GM12873 (cell line): ENCODE measurements around the gene DERA.

Experiments
- CTCF ChIP-seq: IDR thresholded peaks from 2 replicates; pipeline ENCODE4 v1.5.1; 2012; ENCODE audit warnings: low read depth, mild to moderate bottlenecking, moderate library complexity, low read length, control low read depth; ENCODE audit not compliant: insufficient read depth; ENCODE audit errors: missing control alignments

The DERA gene

DNA sequence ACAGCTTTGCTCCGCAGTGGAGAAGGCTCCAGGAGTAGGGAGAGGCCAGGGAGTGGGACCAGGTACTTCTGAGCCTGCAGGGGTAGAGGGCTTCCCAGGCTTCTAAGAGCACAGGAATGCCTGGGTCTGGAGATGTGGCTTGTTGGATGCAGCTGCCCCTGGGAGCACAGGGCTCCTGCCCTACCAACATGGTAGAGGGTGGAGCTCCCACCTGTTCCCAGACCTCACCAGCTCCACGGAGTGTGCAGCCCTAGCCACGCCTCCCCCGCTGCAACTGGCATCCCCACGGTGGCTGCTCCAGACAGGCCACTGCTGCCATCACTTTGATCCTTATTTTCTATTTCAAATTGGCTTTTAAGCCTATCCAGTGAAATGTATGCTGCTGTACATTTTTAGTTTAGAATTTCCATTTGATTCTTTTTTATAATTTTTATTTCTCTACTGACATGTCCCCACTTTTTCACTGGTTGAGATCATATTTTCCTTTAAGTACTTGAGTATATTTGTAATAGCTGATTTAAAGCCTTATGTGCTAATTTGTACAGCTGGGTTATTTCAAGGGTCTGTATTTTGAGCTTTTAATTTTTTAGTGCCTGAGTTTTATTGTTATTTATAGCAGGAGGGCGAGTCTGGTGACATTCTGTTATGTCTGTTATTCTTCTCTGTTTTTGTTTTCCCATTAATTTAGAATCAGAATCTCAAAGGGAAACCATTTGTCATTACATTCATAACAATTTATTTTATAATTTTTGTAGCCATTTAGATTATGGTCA, 78.0 kb downstream of the DERA start:
- no peak for TF ChIP-seq CTCF

- no peak for TF ChIP-seq CTCF
These were observed 84.7 kb downstream of the DERA start for GRCh38 chr12:15995801-15996200.

DNA sequence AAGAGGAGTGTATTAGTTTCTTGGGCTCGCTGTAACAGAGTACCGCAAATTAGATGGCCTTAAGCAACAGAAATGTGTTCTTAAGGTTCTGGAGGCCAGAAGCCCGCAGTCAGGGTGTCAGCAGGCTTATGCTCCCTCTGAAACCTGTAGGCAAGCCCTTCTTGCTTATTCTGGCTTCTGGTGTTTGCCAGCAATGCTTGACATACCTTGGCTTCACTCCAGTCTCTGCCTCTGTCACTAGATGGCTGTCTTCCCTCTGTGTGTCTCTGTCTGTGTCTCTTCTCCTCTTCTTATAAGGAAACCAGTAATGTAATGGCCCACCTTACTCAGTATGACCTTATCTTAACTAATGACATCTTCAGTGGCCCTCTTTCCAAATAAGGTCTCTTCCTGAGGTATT, 85.1 kb downstream of the DERA start:
- peak; percentile 8 for TF ChIP-seq CTCF

DNA sequence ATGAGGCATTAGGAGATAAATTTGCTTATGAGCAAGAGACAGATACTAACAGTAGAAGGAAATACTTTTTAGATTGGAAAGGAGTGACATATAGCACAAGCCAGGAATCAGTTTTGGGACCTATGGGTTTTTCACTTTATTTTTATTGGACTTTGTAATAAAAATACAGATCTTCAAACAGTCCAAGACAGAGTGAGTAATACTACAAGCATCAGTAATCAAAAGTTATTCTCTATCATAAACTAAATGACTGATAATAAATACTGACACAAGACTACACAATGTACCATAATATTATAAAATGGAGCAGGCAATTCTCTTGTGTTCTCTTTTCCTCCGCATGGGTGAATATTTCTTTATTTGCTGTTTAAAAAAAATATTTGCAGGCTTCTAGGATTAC, 85.8 kb downstream of the DERA start:
- no peak for TF ChIP-seq CTCF

DNA sequence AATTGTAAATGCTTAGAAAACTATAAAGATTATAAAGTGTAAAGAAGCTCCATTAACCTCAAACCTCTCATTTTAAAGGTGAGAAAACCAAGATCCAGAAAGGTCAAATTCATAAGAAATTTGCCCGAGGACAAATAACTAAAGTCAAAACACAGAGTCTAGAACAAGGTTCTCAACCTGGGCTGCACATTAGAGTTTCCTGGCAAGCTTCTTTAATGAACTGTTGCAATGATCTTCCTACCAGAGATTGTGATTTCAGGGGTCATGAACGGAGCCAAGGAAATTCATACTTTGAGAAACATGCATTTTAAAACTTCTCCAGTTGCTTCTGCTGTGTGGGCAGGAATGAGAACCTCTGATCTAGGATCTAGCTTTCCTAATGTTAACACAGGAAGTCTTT, 86.8 kb downstream of the DERA start:
- no peak for TF ChIP-seq CTCF

- TF ChIP-seq CTCF = no peak
These were observed 91.7 kb downstream of the DERA start for GRCh38 chr12:16002880-16003279.

- TF ChIP-seq CTCF = no peak
These were observed 92.3 kb downstream of the DERA start for GRCh38 chr12:16003460-16003859.
